Thoracic aorta (tissue), 2 donors: ENCODE results near the gene DEF6. TPM values are rescaled to one million over a fixed set of nuclear protein-coding genes. Genes with fewer than 3 reads are reported as not detected.
A peak's percentile ranks its signal among the peaks of the same experiment; 100 is the strongest.

Experiments used
- ATAC-seq: fragments of 150-250 bp; one replicate; pipeline ENCODE4 v1.8.0; 2017; ENCODE audit warnings: low read depth; ENCODE audit not compliant: insufficient number of reproducible peaks, low FRiP score
- DNase-seq: peaks from one replicate; pipeline ENCODE4 v3.0.0-alpha.2; 2020; ENCODE audit warnings: low spot score
- H3K27ac ChIP-seq, 2 donors: fragments of 200-600 bp; sonication (generic); 1 replicate in 1 of 2; 2 replicates in 1 of 2; pipeline ENCODE4 v1.5.1; 2016; ENCODE audit warnings: mild to moderate bottlenecking in 2 of 2, moderate library complexity in 2 of 2
- H3K27me3 ChIP-seq: fragments of 200-600 bp; sonication (generic); replicated peaks from 2 replicates; pipeline ENCODE4 v1.6.0; 2016; ENCODE audit warnings: mild to moderate bottlenecking; ENCODE audit not compliant: insufficient read depth
- H3K36me3 ChIP-seq: fragments of 200-600 bp; sonication (generic); one replicate; pipeline ENCODE4 v1.5.1; 2016
- H3K4me1 ChIP-seq, 2 donors: fragments of 200-600 bp; sonication (generic); 1 replicate in 1 of 2; 2 replicates in 1 of 2; pipeline versions ENCODE4 v1.5.1 to v1.6.0; 2016; ENCODE audit warnings: low read depth in 2 of 2, mild to moderate bottlenecking in 1 of 2; ENCODE audit not compliant: control insufficient read depth in 1 of 2
- H3K4me3 ChIP-seq: fragments of 200-600 bp; sonication (generic); 2 replicates; pipeline ENCODE4 v1.5.1; 2016; ENCODE audit warnings: mild to moderate bottlenecking
- H3K9me3 ChIP-seq: fragments of 200-600 bp; sonication (generic); 2 replicates; pipeline ENCODE4 v1.5.1; 2016
- CTCF ChIP-seq: fragments of 200-600 bp; sonication (generic); IDR thresholded peaks from one replicate; pipeline ENCODE4 v1.5.1; 2019; ENCODE audit warnings: antibody characterized with exemption
- total RNA-seq, 2 donors: library from RNA; depleted of rRNA; stranded (reverse); fragments of >200 nt; gene quantifications; one replicate each; pipeline versions ENCODE4 v1.1.0 to v1.2.3, GENCODE V29; 2016

Gene DEF6
- total RNA-seq, 2 donors from 2014 or later: 7.6 to 9.1 TPM

GRCh38 chr6:35370785-35371493, 73.3 kb downstream of the DEF6 start:
- Histone ChIP-seq H3K9me3 (no peaks in the 10 kb centered on the region), H3K36me3 (no peaks in the 10 kb centered on the region), H3K27me3 (no peaks in the 10 kb centered on the region), H3K4me3 (no peak overlapping the region), H3K27ac (peak overlapping the region; percentile 22 to 51), H3K4me1 (peaks cover 13 to 45% of the 10 kb centered on the region in 2 donors)
- no peak for TF ChIP-seq CTCF
- ATAC-seq (no peak), DNase-seq (no peak)

Other genes starting within 250 kb of the DEF6 start
- not detected for gene TCP11, start 156.5 kb upstream of the DEF6 start, total RNA-seq
- 100 to 1,000 TPM in 1 of 2 donors, 10 to 100 TPM in 1; 75.6 to 101 TPM for gene SCUBE3, start 83.9 kb upstream of the DEF6 start, total RNA-seq
- gene ZNF76, start 38.1 kb upstream of the DEF6 start, total RNA-seq: 10 to 100 TPM; 46.8 to 47.0 TPM
- gene PPARD, start 44.7 kb downstream of the DEF6 start, total RNA-seq: 10 to 100 TPM; 15.8 to 38.4 TPM
- gene FANCE, start 154.5 kb downstream of the DEF6 start, total RNA-seq: 1 to 10 TPM; 3.1 to 6.2 TPM
- gene RPL10A, start 170.6 kb downstream of the DEF6 start, total RNA-seq: 100 to 1,000 TPM; 585 to 636 TPM
- 10 to 100 TPM; 50.8 to 68.3 TPM for gene TEAD3, start 199.3 kb downstream of the DEF6 start, total RNA-seq
- not detected for gene TULP1, start 215.1 kb downstream of the DEF6 start, total RNA-seq